Adrenal gland (tissue), 12 donors: ENCODE measurements around the gene XYLT2. TPM values are rescaled to one million over a fixed set of nuclear protein-coding genes. Genes with fewer than 3 reads are reported as not detected.

Experiments used
- DNase-seq, 7 donors: peaks; one replicate each; pipeline ENCODE4 v3.0.0-alpha.2; 2019 to 2020
- H3K27ac ChIP-seq, 5 donors: fragments of 200-600 bp; sonication (generic) in 4 of 5; 1 replicate in 3 of 5; 2 replicates in 2 of 5; pipeline versions ENCODE4 v1.5.1 to v1.8.0; 2016 to 2020; ENCODE audit warnings: mild to moderate bottlenecking in 1 of 5
- H3K27me3 ChIP-seq: fragments of 200-600 bp; 2 replicates; pipeline ENCODE4 v1.8.0; 2021
- H3K36me3 ChIP-seq, 2 donors: fragments of 200-600 bp; replicated peaks in 1 of 2; 1 replicate in 1 of 2; 2 replicates in 1 of 2; pipeline versions ENCODE4 v1.5.1 to v1.8.0; 2018 to 2022
- H3K4me1 ChIP-seq, 2 donors: fragments of 200-600 bp; replicated peaks in 1 of 2; 1 replicate in 1 of 2; 2 replicates in 1 of 2; pipeline versions ENCODE4 v1.5.1 to v1.8.0; 2018 to 2021
- H3K4me3 ChIP-seq, 4 donors: fragments of 200-600 bp; sonication (generic) in 3 of 4; one replicate each; pipeline ENCODE4 v1.5.1; 2016 to 2018
- H3K9me3 ChIP-seq, 3 donors: fragments of 200-600 bp; sonication (generic) in 1 of 3; replicated peaks in 1 of 3; 1 replicate in 2 of 3; 2 replicates in 1 of 3; pipeline versions ENCODE4 v1.5.1 to v1.8.0; 2016 to 2021
- POLR2A ChIP-seq, 2 donors: fragments of 450-650 bp; IDR thresholded peaks; one replicate each; pipeline ENCODE4 v1.6.1; 2017; ENCODE audit warnings: antibody characterized with exemption in 2 of 2, mild to moderate bottlenecking in 2 of 2, moderate library complexity in 1 of 2
- WGBS, 4 donors: extraction: QIAGEN DNeasy Blood & Tissue Kit in 2 of 4; methylation state at CpG; one replicate each; pipeline versions ENCODE4 v1.1.5 to v1.1.7; 2013 to 2017; 5-methylcytosine and 5-hydroxymethylcytosine counted together
- intact Hi-C, 2 donors: fragments of 100-400 bp; cut with DNase I; formaldehyde crosslinking; loops; one replicate each; pipeline versions ENCODE4 v1.14.1 to v1.15.0; 2022 to 2023
- polyA plus RNA-seq, 3 donors: library from polyadenylated mRNA; stranded (reverse); fragments of 200-250 nt in 2 of 3; fragments of 350-450 nt in 1 of 3; fragmentation: Illumina TruSeq in 1 of 3; extraction: RNeasy Lipid Tissue Mini Kit (QIAGEN cat#74804) in 1 of 3; gene quantifications; one replicate each; pipeline ENCODE4 v1.2.3, GENCODE V29; 2013 to 2014
- total RNA-seq, 9 donors: library from RNA; depleted of rRNA in 4 of 9; stranded (reverse); fragments of >200 nt in 4 of 9; fragments of 120-200 nt in 1 of 9; fragmentation: NEBNext Ultra II Directional in 1 of 9; extraction: Animal tissue kit (Norgen Biotek cat#: 25700) in 1 of 9; gene quantifications; one replicate each; pipeline versions ENCODE4 v1.1.0 to v1.2.4, GENCODE V29; 2013 to 2023
- TF ChIP-seq, protein P1 (sequence below), 6 experiments: fragments of 450-650 bp in 4 of 6; fragments of 200-600 bp in 2 of 6; sonication (generic) in 1 of 6; IDR thresholded peaks; 1 replicate in 5 of 6; 2 replicates in 1 of 6; pipeline versions ENCODE4 v1.5.1 to v1.8.0; 2016 to 2021; ENCODE audit warnings: antibody characterized with exemption in 6 of 6, mild to moderate bottlenecking in 2 of 6, moderate library complexity in 1 of 6
- donor health status: healthy with polysubstance abuse.
- donor health status: Bipolar disorder and iron deficiency.
- donor health status: DM: yes; HTN: yes; CAD: no.
- donor health status: DM: no; HTN: no; CAD: no.
- donor health status: DM: no; HTN: no; CAD: no.
- donor health status: DM: yes; HTN: yes; CAD: no.

XYLT2 gene
- total and polyA plus RNA-seq, 12 donors: 4.6 to 40.3 (median 29.1) TPM

DNA sequence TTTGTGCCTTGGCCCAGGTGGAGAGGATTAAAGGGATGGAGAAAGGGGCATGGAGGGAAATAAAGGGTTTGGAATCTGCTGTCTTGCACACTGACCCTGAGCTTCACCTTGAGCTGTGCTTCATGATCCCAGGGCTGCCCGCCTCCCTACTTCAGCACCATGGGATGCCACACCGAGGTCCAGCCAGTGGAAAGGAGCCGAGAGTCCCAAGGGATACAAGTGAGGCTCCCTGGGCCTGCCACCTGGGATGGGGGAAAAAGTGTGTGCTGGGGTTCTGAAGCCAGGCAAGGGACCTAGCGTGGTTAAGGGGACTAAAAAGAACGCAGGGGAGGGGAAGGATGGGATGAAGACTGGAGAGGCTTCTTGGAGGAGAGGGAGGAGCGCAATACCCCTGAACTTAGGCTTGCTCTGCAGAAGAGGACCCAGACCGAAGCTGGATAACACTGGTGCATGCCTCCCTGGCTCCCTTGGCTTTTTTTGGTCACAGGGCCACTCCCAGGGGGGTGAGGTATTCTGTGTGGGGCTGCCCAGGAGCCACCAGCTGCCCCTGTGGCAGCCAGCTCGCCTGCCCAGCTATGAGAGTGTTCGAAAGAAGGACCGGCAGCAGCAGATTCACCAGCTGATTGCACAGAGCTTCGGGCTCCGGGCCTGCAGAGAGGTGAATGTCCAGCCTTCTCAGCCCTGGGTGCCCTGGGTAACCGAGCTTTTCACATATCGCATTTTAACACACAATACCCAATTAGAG, 19.9 kb downstream of the XYLT2 start:
- H3K36me3 ChIP-seq: peaks cover 0 to 56% of the 10 kb centered on the region in 2 donors
- peak in 2 of 7 donors; percentile 11 to 16 for DNase-seq
- no peak overlapping the region for H3K27ac ChIP-seq
- TF ChIP-seq POLR2A (IDR thresholded peaks at IDR 0.05): no peak
- TF ChIP-seq, protein P1, sequence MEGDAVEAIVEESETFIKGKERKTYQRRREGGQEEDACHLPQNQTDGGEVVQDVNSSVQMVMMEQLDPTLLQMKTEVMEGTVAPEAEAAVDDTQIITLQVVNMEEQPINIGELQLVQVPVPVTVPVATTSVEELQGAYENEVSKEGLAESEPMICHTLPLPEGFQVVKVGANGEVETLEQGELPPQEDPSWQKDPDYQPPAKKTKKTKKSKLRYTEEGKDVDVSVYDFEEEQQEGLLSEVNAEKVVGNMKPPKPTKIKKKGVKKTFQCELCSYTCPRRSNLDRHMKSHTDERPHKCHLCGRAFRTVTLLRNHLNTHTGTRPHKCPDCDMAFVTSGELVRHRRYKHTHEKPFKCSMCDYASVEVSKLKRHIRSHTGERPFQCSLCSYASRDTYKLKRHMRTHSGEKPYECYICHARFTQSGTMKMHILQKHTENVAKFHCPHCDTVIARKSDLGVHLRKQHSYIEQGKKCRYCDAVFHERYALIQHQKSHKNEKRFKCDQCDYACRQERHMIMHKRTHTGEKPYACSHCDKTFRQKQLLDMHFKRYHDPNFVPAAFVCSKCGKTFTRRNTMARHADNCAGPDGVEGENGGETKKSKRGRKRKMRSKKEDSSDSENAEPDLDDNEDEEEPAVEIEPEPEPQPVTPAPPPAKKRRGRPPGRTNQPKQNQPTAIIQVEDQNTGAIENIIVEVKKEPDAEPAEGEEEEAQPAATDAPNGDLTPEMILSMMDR (IDR thresholded peaks at IDR 0.05): no peak
- no peaks in the 10 kb centered on the region for H3K27me3 ChIP-seq
- intact Hi-C loops: loop anchor here in 1 of 2 donors (5.0 kb wide), 1 partner anchor 111 kb away; the partner anchor contains the start of gene RSAD1
- H3K4me3 ChIP-seq: no peak overlapping the region
- H3K9me3 ChIP-seq: no peaks in the 10 kb centered on the region
- peaks cover 0 to 7% of the 10 kb centered on the region in 2 donors for H3K4me1 ChIP-seq
- 75 to 95% (median 89%) methylated on average over 7 to 14 of the region's 14 CpGs for WGBS, 4 donors

DNA sequence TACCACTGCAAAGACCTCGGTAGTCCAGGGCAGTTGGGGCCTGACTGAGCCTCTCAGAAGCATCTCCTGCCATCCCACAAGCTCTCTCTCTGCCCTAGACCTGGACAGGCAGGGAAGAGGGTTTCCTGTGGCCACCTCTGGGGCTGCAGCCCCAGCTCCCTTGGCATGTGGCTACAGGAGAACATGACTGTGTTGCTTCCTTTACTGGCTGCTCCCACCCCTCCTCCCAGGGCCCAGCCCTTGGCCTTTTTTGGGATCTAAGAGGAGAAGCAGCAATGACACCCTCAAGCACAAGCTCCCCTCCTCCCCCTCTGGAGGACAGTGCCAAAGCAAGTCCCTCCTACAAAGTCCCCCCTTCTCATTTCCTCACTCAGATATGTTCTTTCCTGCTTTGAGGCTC, 21.5 kb downstream of the XYLT2 start:
- Histone ChIP-seq H3K36me3 (peaks cover 0 to 57% of the 10 kb centered on the region in 2 donors), H3K27me3 (no peaks in the 10 kb centered on the region), H3K4me3 (no peak overlapping the region), H3K27ac (no peak overlapping the region), H3K9me3 (no peaks in the 10 kb centered on the region), H3K4me1 (peaks cover 6 to 16% of the 10 kb centered on the region in 2 donors)
- intact Hi-C loops: loop anchor here in 1 of 2 donors (5.0 kb wide), 1 partner anchor 110 kb away; the partner anchor contains the start of gene RSAD1
- TF ChIP-seq, protein P1 (IDR thresholded peaks at IDR 0.05): no peak
- no peak for TF ChIP-seq POLR2A (IDR thresholded peaks at IDR 0.05)
- peak in 1 of 7 donors; percentile 8 for DNase-seq
- 83 to 100% (median 98%) methylated on average over 1 of the region's 1 CpG for WGBS, 4 donors

DNA sequence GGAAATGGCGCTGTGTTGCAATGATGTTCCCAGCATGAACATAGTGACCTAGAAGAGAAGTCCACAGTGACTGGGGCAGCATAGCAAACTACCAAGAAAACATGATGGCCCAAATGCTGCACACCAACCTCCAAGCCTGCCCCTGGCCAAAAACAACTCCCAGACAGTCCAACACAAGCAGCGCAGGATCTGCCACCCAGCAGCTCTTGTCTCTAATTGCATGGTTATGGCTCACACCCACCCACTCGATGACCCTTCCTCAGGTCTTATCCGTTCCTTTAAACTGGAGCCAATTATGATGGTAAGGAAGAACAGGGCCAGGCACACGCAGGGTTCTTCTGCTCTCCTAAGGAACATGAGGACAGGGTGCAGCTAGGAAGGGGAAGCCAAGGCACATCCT, 24.1 kb downstream of the XYLT2 start:
- peaks cover 0 to 57% of the 10 kb centered on the region in 2 donors for H3K36me3 ChIP-seq
- intact Hi-C loops: no loop called here
- H3K27me3 ChIP-seq: no peaks in the 10 kb centered on the region
- H3K27ac ChIP-seq: no peak overlapping the region
- peaks cover 6 to 17% of the 10 kb centered on the region in 2 donors for H3K4me1 ChIP-seq
- no peaks in the 10 kb centered on the region for H3K9me3 ChIP-seq
- DNase-seq: no peak
- H3K4me3 ChIP-seq: no peak overlapping the region
- WGBS, 4 donors: 93 to 97% (median 95%) methylated on average over 3 to 5 of the region's 5 CpGs
- TF ChIP-seq, protein P1 (IDR thresholded peaks at IDR 0.05): no peak
- no peak for TF ChIP-seq POLR2A (IDR thresholded peaks at IDR 0.05)

DNA sequence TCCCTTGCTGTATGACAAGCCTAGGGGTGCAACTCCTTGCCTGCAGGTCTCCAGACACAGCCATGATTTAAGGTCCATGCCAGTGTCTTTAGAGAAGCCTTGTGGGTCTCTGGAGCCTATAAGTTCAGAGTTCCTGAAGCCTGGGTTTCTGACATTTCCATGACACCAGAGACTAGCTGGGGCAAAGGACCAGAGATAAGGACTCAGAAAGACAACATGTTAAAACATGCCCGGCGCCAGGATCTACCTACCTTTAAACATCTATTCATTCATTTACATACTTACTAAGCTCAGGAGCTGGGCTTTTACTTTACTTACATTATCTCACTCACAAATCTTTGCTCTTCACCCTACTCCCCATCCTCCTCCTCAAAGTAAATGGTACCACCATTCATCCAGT, 25.6 kb downstream of the XYLT2 start:
- Histone ChIP-seq H3K36me3 (peaks cover 0 to 43% of the 10 kb centered on the region in 2 donors), H3K27me3 (no peaks in the 10 kb centered on the region), H3K4me3 (no peak overlapping the region), H3K9me3 (no peaks in the 10 kb centered on the region), H3K27ac (no peak overlapping the region), H3K4me1 (peaks cover 6 to 17% of the 10 kb centered on the region in 2 donors)
- 90 to 97% (median 94%) methylated on average over 2 of the region's 2 CpGs for WGBS, 4 donors
- DNase-seq: no peak
- intact Hi-C loops: no loop called here
- TF ChIP-seq, protein P1 (IDR thresholded peaks at IDR 0.05): no peak
- TF ChIP-seq POLR2A (IDR thresholded peaks at IDR 0.05): no peak
